GM20000 (cell line): ENCODE data around the gene RXFP3.
"Not testable (repeated sequence)": the region's sequence is repeated elsewhere in the genome, so short reads cannot be mapped to it uniquely, and the experiment has no call there.

Source experiments
- DNase-seq: peaks from one replicate; pipeline ENCODE4 v3.0.0; 2012; ENCODE audit warnings: low spot score
- TF ChIP-seq, protein P1 (sequence below): IDR thresholded peaks from 2 replicates; pipeline ENCODE4 v1.5.1; 2012; ENCODE audit warnings: mild to moderate bottlenecking, control low read depth; ENCODE audit errors: extremely low read depth, missing control alignments

Gene RXFP3

DNA sequence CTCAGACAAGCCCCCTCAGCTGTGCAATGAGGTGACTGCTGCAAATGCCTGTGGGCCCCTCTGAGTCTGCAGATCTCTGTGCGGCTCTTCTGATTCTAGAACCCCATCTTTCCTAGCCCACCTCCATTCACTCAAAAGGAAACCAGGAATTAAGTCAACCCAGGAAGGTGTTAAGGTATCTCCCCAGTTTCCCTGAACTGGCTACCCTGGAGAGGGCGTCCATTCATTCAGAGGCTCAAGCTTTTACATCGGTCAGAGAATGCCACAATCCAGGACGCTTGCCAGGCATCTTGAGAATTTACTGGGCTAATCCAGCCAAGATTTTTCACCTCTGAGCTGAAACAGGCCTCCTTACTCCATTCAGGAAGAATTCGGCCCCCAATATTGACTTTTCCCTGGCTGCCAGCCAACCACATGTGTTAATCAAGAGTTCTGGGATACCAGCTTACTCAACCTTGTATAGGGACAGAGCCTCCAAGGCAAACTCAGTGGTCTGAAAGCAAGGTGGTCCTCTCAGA, 43.5 kb upstream of the RXFP3 start:
- TF ChIP-seq, protein P1, sequence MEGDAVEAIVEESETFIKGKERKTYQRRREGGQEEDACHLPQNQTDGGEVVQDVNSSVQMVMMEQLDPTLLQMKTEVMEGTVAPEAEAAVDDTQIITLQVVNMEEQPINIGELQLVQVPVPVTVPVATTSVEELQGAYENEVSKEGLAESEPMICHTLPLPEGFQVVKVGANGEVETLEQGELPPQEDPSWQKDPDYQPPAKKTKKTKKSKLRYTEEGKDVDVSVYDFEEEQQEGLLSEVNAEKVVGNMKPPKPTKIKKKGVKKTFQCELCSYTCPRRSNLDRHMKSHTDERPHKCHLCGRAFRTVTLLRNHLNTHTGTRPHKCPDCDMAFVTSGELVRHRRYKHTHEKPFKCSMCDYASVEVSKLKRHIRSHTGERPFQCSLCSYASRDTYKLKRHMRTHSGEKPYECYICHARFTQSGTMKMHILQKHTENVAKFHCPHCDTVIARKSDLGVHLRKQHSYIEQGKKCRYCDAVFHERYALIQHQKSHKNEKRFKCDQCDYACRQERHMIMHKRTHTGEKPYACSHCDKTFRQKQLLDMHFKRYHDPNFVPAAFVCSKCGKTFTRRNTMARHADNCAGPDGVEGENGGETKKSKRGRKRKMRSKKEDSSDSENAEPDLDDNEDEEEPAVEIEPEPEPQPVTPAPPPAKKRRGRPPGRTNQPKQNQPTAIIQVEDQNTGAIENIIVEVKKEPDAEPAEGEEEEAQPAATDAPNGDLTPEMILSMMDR, result no peak
- no peak for DNase-seq

DNA sequence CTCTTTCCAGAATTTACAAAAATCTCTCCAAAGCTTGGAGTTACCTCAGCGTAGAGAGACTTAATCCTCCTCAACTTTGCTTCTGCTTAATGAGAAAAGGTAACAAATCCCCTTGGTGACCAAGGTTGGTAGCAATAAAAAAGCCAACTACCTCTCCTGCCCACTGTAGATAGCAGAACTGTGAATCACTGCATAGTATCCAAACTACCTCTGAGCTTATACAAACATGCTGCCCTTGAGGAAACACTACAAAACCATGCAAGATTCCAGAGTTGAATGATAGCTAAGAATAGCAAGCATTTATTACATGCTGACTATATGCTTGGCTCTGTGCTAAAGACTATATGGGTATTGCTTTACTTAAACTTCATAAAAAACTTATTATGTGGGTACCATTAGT, 41.6 kb upstream of the RXFP3 start:
- no peak for DNase-seq

DNA sequence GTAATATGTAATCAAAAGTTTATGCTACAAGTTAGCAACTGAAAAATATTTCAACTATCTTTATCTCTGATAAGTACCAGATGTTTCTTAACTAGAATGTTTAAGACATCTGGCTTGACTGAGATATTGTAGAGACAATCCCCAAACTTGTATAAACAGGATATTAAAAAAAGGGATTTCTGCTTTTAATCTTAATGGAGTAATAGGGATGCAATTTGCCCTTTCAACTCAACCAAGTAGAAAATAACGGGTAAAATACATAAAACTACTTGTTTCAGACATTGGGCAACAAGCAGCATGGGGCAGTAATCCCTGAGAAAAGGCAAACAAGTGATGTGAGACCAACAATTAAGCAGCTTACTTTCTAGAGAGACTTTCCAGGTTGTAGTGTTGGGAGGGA, 35.0 kb upstream of the RXFP3 start:
- TF ChIP-seq, protein P1, result no peak
- no peak for DNase-seq

More for the DNA sequence above, 41.6 kb upstream of the RXFP3 start:
- TF ChIP-seq, protein P1, result no peak

DNA sequence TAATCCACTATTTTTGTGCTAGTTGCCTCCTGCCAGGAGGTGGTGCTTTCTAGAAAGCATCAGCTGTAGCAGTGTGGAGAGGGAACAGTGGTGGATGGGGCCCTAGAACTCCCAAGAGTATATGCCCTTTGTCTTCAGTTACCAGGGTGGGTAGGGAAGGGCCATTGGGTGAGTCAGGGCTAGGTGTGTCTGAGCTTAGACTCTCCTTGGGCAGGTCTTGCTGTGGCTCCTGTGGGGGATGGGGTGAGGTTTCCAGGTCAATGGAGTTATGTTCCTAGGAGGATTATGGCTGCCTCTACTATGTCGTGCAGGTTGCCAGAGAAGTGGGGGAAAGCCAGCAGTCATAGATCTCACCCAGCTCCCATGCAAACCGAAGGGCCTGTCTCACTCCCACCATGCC, 33.1 kb upstream of the RXFP3 start:
- TF ChIP-seq, protein P1, result no peak
- DNase-seq, result no peak

DNA sequence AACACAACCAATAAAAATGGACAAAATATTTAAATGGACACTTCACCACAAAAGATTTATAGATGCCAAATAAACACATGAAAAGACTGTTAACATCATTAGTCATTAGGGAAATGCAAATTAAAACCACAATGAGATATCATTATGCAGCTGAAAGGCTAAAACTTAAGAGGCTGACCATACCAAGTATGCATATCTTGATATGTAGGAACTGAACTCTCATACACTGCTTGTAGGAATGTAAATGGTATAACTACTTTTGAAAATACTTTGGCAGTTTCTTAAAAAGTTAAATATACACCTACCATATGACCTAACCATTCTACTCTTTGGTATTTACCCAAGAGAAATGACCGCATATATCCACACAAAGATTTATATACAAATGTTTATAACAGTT, 30.8 kb upstream of the RXFP3 start:
- TF ChIP-seq, protein P1, result no peak
- no peak for DNase-seq

DNA sequence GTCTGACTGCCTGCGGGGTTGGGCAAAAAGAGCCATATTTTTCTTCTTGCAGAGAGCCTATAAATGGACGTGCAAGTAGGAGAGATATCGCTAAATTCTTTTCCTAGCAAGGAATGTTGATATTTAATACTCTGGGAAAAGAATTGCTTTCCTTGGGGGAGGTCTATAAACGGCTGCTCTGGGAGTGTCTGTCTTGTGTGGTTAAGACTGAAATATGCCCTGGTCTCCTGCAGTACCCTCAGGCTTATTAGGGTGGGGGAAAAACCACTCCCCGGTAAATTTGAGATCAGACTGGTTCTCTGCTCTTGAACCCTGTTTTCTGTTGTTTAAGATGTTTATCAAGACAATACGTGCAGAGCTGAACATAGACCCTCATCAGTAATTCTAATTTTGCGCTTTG, 29.9 kb upstream of the RXFP3 start:
- DNase-seq, result not testable (repeated sequence)

DNA sequence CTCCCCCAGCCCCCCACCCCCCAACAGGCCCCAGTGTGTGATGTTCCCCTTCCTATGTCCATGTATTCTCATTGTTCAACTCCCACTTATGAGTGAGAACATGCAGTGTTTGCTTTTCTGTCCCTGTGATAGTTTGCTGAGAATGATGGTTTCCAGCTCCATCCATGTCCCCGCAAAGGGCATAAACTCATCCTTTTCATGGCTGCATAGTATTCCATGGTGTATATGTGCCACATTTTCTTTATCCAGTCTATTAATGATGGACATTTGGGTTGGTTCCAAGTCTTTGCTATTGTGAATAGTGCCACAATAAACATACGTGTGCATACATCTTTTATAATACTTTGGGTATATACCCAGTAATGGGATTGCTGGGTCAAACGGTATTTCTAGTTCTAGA, 21.3 kb upstream of the RXFP3 start:
- DNase-seq, result not testable (repeated sequence)

DNA sequence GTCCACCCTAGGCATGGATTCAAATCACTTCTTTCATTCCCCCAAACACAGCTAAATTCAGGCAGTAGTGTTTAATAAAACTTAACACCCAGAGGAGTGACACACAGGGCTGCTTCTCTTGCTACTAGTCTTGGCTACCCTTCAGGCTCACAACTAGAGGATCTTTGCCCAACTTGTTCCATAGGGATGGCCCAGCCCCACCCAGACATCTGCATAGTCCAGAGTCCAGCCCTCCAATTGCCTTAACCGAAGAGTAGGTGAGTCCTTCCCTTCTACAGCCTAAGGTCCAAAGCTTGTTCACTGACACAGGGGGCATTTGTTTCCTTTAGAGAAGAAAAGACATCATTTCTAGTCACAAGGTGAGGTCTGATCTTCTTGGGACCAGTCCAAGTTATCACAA, 15.2 kb upstream of the RXFP3 start:
- DNase-seq, result no peak
- TF ChIP-seq, protein P1, result no peak

DNA sequence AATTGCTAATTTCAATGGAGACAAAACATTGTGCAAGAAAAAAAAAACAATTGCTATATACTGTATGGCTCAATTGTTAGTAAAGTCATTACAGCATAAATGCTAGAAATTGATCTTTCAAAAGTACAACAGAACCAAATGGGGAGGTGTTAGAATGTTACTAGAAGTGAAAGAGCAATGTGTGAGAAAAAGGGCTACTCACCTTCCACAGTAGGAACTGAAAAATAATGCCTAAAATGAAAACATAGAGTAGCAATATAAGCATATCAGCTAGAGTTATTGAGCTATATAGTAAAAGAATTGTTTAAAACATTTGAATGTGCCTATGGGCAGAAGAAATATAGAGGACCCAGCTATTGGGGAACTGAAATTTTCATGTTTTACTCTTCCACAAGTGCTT, 10.9 kb upstream of the RXFP3 start:
- TF ChIP-seq, protein P1, result no peak
- no peak for DNase-seq
